GM08714 (cell line): ENCODE data around the gene SERPINB10.

Source experiments
- H3K4me3 ChIP-seq: fragments of 200-500 bp; sonication (Bioruptor generic); 2 replicates; pipeline ENCODE4 v1.5.1; 2014; ENCODE audit warnings: mild to moderate bottlenecking, low read length, inconsistent platforms
- ZNF274 ChIP-seq: IDR thresholded peaks from 2 replicates; pipeline ENCODE4 v1.6.1; 2012; ENCODE audit warnings: mild to moderate bottlenecking, low read depth, low read length

Gene SERPINB10

DNA sequence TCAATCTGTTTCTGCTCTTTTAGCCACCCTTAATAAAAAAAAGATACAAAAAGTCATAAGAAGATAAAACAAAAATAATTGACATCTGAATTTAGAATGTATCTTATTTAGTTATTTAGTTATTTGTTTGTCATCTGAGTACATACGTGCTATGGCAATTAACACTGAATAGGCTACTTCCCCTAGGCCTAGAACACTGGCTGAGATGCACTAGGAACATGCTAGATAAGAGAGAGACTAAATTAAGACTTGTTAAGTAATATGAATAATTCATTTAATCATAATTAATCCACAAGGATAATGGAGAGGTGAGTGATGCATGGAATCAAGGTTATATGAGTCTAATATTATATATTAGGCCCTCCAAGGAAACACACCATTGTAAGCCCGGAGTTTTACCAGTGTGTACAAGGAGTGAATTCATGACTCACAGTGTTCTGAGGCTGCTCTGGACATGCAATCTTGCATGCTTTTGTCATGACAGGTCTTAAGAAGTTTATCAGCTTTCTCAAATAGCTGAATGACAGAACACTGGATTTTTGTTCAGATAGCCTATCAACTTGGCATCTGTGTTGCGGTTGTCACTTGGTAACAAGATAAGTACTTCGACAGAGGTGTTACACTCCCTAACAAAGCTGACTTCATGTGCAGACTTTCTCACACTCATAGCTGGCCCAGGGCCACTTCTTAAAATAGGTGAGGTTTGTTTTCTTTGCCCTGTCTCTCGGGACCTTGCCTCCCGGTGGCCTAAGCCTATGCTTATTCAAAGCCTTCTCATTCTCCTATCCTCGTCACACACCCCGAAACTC lies 25.2 kb upstream of the SERPINB10 start:
- H3K4me3 ChIP-seq = no peak overlapping the region
- no peak for TF ChIP-seq ZNF274

DNA sequence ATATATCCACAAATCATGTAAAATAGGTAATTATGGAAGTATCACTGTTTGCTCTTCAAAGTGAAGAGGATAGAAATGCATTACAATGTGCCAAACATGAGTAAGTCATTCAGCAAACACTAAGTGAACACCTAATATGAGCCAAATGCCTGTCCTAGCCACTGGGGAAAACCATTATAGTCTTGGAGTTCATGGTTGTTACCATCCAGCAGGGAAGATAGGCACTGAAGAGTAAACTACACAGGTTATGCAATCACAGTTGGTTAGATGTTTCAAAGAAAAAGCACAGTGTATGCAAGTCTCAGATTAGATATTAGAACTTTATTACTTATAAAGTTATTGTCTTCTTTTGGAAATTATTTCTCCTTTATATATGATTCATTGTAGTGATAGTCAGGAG lies 24.1 kb upstream of the SERPINB10 start:
- no peak for TF ChIP-seq ZNF274

DNA sequence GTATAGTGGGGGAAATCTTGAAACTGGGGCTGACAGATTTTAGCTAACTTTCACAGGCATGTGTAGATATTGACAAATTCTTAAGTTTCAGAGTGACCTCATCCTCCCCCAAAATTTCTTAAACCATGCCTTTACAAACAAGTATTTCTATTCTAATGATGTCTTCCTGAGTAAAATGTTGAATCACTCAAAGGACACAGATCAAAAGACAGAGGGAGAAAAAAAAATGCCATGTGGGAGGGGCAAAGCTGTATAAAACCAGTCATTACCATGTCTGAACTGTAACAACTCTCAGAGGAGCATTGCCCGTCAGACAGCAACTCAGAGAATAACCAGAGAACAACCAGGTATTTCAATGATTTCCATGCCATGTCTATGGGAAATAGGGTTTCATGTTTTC lies 20.3 kb upstream of the SERPINB10 start, which contains the start of gene SERPINB2:
TSS of gene SERPINB2 (plus strand) at position 282 of the 400 bp plus-strand sequence. CDS start 3,740 bp downstream, outside the sequence.
- TF ChIP-seq ZNF274 = no peak
- H3K4me3 ChIP-seq = no peak within 1 kb of the TSS

More for the DNA sequence above, 24.1 kb upstream of the SERPINB10 start:
- H3K4me3 ChIP-seq = no peak overlapping the region

DNA sequence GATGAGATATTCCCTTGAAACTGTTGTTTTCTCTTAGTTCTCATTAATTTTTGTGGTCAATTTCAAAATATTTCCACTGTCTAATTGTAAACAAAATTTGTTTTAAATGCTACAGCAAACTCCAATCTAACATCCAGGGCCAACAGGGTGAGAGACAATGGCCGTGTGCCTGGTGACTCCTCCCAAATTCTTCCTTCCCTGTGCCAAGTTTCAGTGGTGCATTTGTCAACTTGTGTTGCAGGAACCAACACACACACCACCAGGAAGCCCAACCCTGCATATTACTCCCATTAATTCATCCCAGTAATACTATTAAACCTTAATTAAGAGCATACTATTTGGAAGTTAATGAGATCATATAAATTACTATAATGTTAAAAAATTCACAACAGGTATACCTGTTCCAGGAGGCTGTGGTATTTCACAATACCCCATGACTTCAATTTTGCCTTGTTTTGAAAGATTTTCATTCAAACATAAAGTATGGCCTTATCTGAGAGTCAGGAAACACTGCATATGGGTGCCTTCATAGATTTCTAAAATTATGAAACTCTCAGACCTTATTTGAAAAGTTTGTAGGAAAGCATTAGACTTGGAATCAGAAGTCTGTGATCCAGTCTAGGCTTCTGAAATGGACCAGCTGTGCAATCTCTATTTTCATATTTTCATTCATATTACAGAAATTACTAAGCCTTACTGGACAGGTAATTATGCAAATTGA lies 19.1 kb upstream of the SERPINB10 start:
- TF ChIP-seq ZNF274 = no peak
- H3K4me3 ChIP-seq = no peak overlapping the region

DNA sequence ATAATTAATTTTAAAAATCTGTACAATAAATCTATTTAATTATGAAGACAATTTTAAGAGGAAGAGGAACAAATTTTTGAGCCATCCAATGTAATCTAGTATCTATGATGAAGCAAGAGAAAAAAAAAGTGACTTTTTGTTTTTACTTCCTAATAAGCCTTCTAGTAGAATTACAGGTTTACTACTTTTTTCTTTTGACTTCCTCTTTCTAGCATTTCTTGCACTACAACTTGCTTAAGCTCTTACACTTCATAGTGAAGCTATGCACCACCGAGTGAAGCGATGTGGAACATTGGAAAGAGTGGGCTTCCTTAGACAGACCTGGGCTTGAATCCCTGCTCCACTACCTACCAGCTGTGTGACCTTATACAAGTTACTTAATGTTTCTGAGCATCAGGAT lies 18.1 kb upstream of the SERPINB10 start:
- H3K4me3 ChIP-seq = no peak overlapping the region
- TF ChIP-seq ZNF274 = no peak

DNA sequence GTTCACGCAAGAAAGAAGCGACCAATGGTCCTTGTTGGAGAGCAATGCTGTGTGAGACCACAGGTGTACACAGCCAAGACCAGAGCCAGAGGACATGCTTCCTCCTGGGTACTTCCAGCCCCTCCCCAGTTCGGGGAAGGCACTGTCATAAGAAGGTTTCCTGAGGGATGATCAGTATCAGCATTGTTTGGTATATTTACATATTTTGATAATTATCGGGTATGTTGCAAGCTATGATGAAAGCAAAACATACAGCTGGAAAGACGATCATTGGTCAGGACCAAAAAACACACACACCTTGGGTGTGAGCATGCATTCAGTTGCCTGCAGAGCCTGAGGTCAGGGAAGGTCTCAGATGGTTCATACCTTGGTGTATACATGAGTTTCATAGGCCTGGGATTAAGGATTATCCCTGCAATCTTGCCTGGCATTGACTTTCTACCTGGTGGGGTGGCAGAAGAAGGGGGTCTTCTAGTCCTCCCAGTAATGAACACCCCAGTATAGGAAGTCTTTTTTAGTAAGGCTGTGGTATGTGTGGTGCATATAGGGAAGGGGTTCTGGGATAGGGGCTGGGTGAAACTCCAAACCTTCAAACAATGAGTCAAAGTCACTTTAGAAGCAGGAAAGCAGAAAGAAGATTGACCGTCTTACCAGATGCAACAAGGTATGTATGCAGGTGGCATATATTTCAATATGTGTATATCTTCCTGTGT lies 17.4 kb upstream of the SERPINB10 start:
- H3K4me3 ChIP-seq = no peak overlapping the region
- no peak for TF ChIP-seq ZNF274

DNA sequence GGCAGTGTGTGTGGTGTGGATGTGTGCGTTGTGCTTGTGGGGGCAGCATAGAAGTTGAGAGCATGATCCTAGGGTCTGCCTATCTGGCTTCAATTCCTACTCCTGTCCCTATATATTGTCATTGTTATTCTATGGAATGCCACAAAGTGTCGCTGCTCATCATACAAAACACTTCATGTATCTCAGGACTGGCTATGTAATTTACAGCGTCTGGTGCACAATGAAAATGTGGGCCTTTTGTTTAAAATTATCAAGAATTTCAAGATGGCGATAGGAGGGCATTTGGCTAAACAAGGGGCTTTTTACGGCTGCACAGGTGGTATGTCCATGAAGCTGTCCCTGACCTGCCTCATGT lies 16.8 kb upstream of the SERPINB10 start:
- no peak for TF ChIP-seq ZNF274
- no peak overlapping the region for H3K4me3 ChIP-seq

DNA sequence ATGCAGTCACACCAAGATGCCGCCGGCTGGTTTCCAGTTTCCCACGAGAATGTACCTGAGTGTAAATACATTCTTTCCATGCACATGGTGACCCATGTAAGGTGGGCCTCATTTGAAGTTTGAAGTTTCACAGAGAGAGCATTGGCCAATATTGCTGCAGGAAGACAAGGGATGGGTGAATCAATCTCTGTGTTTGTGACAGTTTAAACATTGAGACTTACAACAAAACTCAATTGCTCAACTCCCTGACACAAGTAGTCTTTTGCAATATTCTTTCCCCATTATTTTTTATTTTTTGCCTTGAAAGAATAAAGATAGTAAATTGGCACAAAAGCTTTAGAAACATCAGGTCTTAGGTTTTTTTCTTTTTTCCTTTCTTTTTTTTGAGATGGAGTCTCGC lies 15.2 kb upstream of the SERPINB10 start:
- no peak overlapping the region for H3K4me3 ChIP-seq
- no peak for TF ChIP-seq ZNF274

DNA sequence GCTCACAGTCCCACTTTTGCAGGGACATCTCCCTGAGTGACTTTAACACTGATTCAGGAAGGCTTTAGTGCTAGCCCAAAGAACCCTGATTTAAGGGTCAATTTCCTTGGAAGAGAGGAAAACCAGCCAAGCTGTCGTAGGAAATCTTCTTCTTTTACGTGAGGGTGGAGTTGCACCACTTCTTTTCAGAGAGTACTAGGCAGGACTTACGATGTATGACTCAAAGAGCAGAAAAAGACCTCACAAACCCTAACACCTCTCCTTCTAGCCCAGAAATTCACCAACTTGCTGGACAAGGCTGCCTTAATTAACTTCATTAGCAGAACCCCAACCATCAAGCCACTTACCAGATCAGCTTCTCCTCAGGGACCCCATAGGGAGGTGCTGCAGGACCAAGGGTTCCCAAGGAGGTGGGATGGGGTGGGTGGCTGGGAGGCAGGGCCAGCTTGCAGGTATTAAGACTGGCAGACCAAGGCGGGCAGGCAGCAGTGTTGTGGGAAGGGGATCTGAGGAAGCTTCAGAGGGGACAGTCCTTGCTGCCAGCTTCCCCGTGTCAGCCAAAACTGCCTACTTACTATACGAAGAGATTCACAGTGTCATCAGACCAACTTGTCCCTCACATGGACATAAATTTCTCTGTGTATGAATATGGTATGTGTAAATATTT lies 13.5 kb upstream of the SERPINB10 start:
- no peak for TF ChIP-seq ZNF274
- no peak overlapping the region for H3K4me3 ChIP-seq

DNA sequence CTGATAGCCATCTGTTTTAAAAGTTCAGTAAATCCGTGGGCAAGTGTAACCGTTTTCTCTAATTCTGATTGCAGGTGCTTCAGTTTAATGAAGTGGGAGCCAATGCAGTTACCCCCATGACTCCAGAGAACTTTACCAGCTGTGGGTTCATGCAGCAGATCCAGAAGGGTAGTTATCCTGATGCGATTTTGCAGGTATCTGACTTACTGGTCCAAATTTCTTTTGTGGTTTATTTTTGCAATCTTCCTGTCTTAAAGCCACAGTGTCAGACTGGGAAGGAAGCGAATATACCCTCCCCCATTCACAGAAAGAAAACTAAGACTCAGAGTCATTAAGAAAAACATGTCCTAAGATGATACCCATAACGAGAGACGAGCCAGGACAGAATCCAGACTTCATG lies 12.6 kb upstream of the SERPINB10 start:
- H3K4me3 ChIP-seq = no peak overlapping the region
- TF ChIP-seq ZNF274 = no peak

DNA sequence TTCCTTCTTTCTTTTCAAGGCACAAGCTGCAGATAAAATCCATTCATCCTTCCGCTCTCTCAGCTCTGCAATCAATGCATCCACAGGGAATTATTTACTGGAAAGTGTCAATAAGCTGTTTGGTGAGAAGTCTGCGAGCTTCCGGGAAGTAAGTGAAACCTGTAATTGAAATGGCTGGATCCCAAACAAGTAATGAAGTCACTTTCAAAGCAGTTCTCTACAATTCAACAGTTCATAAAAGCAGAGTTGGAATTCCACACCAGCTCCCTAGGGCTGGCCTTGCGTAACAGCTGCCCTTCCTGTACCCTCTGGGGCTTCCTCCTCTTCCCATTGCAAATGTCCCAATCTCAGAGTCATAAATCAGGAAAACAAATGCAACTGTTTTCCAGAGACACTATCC lies 10.7 kb upstream of the SERPINB10 start:
- no peak overlapping the region for H3K4me3 ChIP-seq
- TF ChIP-seq ZNF274 = no peak

DNA sequence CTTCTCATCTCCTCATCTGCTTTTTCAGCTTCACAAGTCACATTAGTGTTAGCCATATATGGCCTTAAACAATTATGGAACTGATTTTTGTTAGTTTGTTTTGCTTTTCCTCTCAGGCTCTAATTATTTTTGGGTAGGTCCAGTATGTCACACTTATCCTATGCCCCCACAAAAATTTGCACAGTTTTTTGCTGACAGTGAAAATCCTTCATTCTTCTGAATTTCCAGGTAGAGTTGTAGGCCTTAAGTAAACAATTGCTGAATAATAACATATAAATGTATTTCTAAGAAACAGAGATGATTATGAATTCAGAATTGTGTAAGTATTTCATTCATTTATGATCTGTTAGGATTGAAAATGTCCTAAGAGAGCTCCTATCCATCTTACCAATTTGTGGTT lies 8.6 kb upstream of the SERPINB10 start:
- no peak for TF ChIP-seq ZNF274
- H3K4me3 ChIP-seq = no peak overlapping the region

DNA sequence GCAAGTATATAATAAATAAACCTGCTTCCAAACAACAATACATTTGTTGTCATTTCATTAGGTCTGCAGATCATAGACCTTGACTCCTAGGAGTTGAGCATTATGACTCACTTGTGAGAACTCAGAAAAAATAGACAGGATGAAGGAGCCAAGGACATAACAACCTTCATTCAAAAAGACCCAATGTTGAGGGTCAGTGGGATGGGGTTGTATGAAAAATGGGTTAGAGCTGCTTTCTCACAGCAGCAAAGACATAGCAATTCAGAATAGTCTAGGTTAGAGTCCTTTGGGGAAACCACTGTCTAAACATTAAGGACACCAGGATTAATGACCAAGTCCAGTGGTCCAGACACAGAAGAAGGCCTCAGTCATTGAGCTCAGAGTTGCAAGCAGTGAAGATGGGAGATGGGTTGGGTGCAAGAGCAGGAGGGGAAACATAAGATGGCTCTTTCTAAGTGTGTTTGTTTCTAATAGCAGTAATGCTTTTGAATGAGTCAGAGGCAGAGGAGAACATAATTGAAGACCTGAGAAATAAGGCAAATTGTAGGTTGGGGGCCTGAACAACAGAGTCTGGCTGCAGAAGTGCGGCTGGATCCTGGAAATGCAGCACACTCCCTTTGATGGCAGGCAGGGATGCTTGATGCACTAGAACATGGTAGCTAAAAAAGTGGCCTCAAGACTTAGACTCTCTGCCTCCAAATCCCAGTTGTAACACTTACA lies 3.7 kb upstream of the SERPINB10 start:
- no peak for TF ChIP-seq ZNF274
- H3K4me3 ChIP-seq = no peak overlapping the region
